T1000 (cell line): ENCODE data around the gene RBM19.
"Not testable (repeated sequence)": the region's sequence is repeated elsewhere in the genome, so short reads cannot be mapped to it uniquely, and the experiment has no call there.

Experiments used
- DNase-seq: peaks from one replicate; lab custom pipeline; 2025; ENCODE audit warnings: mixed read lengths; lab: John Stamatoyannopoulos, UW

Gene RBM19

DNA sequence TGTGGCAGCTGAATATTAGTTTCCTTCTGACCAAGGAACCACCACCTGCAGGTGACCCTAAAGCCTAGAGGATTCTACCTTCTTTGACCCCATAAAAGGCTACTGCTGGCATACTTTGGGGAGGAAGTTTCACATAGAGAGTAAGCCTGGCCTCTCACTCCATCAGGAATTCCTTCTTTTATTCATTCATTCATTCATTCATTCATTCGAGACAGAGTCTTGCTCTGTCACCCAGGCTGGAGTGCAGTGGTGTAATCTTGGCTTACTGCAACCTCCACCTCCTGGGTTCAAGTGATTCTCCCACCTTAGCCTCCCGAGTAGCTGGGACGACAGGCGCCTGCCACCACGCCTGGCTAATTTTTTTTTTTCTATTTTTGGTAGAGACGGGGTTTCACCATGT is 64.8 kb downstream of the RBM19 start:
- not testable (repeated sequence) for DNase-seq

DNA sequence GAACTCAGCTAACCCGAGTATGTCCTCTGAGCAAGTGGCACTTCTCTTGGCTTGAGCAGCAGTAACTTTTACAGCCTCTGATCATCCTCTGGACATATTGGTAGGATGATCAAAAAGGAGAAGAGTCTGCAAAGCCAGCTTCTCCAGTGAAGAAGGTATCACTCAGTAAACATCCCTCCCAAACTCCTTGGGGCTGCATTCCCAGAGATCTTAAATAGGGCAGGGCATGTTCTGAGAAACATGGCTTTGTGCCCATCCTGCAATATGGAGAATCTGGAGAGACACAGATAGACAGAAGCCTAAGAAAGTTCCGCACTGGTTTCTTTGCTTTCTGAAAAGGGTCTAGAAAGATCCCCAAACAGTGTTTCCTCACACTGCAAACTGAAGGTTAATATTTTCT is 65.4 kb downstream of the RBM19 start:
- no peak for DNase-seq

DNA sequence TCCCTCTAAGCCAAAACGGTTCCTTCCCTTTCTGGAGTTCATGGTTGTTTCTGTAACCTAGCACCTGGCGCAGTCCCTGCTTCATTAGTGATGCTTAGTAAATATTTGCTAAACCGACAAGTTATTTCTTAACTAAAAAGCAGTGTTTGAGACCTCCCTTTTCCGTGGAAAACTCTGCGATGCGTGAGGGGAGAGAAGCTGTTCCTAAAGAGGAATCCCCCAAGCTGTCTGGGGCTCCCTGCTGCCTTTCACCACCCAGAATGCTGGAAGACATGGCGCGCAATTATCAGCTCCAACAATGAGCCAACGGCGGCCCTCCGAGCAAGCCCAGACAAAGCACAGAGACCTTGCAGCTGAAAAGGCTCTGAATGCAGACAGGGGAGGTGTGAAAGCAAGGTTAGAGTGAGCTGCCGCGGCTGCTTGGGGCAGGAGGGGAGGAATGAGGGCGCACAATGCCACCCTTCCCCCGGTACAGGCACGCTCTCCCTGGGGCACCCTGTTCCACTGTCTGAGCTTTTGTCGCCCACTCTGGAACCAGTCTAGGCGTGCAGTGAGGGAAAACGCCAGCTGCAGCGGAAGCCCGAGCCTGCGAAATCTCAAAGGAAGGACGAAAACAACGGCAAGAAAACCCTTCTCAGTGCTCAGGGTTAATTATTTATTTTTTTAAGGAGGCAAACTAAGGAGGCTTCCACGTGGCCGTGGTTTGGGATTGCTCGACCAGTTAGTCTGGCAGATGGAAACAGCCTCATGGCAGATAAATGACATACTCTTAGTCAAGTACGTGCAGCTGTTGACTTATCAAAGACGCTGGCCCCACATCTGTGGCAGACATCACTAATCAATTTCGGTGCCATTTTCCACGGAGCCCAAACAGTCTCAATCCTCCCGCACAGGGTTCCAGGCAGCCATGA is 66.3 kb downstream of the RBM19 start:
- DNase-seq = no peak

DNA sequence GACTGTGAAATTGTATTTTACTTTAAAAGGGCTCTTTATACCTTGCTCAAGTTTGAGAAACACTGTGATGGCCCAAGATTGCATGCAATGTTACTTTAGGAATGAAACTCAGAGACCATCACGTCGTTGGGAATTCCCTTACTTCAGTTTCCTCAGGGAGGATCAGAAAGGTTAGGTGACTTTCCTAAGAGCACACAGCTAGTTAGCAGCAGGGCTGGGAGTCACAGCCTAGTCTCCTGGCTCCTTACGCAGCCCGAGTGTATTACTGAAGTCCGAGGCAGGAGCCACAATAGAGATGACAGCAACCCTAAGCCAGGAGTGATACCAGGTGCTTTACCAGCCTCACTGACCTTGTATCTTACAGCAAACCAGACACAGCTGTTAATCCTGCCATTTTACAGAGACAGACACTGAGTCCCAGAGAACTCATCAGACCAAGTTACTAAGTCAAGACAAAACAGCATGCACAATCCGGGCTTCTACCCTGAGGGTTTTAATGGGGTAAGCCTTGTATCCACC is 67.0 kb downstream of the RBM19 start:
- no peak for DNase-seq

DNA sequence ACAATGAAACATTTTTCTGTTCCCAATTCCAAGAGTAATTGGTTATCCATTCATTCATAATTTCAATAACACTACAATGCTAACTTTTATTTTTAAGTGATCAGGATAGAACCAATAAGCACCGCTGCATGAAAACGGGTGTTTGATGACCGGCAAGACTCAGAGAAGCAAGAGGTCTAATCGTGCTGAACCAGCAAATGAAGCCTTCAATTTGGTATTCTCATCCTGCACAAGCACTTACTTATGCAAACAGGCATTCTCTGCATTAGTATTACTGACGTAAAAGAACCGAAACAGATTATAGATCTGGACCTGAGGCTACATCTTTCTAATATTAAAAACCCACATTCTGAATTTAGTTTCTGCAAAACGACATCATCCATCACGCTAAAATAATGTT is 67.7 kb downstream of the RBM19 start:
- no peak for DNase-seq

DNA sequence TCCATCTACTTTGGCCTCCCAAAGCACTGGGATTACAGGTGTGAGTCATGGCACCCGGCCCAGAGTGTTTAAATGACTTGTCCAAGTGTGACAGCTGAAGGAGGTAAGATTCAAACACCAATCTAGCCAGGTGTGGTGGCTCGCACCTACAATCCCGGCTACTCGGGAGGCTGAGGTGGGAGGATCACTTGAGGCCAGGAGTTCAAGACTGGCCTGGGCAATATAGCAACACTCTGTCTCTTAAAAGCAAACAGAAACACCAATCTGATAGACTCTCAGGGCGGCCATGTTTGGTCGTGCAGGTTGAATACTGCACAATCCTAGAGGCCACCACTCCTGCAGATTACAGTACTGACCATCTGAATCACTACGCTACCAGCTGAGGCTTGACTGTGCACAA is 68.7 kb downstream of the RBM19 start:
- no peak for DNase-seq

DNA sequence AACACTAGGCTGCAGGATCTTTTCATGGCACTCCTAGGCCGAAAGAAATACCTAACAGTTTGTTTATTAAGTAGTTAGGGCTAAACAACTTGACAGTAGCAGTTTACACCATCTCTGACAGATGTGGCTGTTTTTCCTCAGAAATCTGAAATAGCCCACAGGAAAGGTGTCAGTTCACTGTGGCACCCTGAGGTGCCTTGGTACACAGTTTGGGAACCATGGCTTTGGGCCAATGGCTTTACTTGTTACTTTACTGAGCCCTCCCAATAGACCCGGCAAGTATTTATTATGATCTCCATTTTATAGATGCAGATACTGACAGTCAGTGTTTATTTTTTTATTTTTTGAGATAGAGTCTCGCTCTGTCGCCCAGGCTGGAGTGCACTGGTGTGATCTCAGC is 69.3 kb downstream of the RBM19 start:
- no peak for DNase-seq

DNA sequence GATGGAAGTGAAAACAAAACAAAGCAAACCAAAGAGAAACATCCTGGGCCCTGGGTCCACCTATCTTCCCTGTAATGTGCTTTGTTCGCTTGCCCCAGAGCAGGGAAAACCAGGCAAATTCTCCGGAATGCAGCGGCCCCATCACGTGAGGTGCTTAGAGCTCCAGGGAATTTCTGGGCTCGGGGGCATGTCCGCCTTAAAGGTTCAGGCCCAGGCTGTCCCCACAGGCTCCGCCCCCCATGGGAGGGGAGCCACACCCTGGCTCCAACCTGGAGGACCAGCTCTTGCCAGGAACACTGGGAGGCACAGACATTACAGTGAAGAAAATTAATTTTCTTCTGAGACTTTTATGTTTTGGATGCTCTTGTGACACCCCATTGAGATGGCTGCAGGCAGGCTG is 69.9 kb downstream of the RBM19 start:
- no peak for DNase-seq

DNA sequence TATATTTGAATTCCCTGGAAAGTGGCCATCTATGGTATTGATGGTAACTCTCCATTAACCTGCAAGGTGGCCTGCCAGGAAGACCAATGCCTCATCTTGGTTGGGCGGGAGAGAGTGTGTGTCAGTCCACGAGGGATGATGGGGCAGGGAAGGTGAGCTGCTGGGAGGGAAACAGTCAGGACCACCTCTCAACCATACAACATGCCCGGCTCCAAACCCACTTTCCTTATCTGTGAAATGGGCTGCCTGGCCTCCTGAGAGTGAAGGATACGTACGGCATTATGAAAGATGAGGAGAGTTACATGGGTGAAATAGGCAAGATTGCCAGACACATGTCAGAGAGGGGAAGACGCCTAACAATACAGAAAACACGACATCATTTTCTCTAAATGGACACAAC is 70.9 kb downstream of the RBM19 start:
- DNase-seq = no peak

DNA sequence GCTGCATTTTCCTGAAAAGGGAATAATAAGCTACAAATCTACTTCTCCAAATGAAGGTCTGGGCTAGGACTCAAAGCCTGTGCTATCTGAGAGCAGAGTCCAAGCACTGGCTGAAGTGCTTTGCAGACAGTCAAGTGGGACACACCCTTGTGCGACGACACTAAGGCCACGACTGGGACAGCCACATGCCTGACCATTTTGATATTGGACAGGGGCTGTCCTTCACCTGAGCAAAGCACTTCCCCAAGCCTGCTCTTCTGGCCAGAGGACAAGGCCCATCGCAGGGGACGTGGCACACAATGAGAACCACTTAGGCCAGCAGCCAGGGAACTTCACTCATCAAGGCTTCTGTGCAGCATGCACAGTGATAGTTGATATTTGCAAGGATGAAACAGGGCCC is 71.4 kb downstream of the RBM19 start:
- no peak for DNase-seq

DNA sequence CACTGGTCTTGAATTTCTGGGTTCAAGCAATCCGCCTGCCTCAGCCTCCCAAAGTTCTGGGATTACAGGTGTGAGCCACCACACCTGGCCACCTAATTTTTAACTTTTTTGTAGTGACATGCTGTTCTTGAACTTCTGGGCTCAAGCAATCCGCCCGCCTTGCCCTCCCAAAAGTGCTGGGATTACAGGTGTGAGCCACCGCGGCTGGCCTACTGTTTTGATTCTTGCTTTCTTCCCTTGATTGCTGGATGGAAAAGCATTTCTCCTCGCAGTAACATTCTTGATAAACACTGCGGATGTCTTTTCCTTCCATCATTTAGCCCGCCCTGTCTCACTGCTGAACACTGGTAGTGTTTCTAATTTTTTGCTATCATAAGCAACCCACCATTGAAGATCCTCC is 72.9 kb downstream of the RBM19 start:
- no peak for DNase-seq

DNA sequence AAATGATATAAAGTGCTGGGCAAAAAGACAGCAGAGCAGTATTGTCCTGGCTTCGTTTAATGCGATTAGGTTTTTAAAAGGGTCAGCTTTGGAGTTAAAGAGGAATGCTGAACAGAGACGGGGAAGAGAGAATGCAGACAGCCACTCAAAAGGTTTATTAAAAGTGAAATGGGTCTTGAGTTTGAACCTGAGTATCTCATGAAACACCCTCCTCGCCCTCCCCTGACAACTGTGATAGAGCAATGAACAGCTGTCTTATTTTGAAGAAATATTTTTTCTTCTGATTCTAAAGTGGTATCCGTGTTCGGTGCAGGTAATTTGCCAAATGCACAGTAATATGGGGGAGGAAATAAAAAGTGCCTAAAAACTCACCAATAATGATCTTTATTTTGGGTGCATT is 73.6 kb downstream of the RBM19 start:
- no peak for DNase-seq

DNA sequence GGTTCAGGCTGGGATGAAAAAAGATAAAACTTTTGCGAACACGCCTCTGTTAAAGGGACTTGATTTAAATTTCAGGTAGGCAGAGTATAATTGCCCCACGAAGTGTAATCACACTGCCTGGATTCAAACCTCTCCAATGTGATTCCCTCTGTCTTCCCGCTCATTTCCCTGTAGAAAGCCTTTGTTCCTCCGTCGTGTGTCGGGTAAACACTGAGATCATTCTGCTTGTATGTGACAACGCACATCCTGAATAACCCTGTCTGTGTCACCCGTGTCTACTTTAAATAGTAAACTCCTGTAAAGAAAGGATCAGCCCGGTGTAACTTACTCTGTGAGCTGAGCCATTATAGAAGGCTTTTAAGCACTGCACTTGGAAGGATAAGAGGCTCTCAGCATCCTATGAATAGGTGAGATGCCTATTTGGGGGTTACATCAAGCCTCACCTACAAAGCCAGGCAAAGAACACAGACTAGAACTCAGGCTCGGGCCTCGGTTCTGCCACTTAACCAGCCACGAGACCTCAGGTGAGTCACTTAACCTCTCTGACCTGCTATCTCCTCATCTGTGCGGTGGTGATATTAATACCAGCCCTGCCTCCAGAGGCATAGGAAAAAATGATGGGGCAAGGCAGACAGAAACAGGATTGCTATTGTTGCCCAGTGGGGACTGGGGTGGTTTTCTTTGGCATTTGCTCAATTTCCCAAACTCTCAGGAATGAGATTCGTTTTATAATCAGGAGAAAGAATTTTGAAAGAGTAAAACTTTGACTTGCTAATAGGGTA is 74.2 kb downstream of the RBM19 start:
- DNase-seq = no peak

DNA sequence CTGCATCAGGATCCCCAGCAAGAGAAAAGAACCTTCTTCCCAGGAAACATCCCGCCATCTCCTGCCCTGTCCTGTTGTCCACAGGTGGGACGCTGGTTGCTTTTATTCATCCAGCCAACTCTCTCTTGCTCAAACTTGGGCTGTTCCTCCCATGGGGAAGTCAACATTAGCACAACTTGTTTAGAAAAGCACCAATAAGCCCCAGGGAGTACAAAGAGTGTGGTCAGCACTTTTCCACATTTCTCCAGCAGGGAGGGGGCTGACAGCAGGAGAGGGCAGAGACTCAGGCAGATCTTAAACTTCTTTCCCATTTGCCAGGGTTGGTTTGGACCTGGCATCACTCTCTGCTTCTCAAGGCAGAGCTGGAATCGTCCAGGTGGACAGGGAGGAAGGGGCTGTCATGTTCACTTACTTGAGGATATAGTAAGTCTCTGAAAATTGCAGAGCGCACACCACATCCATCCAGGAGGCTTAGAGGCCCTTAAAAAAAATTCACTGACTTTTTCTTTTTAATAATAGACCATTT is 74.9 kb downstream of the RBM19 start:
- DNase-seq = no peak

DNA sequence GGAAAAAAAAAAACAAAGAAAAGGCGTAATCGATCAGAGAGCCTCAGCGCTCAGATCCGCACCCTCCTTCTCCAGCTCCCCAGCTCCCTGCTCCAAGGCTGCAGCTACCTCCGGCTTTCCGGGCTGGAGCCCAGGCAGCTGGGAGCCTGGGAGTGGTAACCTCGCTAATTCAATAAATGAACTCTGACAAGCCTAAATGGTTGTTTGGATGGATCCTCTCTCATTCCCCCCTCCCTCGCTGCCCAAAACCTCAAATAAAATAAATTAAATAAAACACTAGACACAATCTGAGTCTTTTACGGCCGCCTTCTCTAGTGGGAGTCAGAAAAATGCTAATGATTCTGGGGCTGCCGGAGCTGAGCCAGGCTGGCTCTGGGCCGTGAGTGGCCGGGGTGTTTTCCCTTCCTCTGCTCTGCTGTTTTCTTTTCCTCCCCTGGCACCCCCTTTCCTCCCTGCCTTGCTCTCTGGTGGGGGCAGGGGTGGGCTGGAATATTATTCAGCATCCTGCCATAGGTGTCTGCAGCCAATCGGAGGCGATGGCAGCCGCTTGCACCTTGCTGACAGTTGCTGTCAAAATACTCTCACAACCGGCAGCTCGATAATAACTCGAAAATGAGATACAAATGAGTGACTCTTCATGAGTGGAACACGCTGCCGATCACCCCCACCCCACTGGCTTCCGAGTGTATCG is 76.1 kb downstream of the RBM19 start:
- no peak for DNase-seq

DNA sequence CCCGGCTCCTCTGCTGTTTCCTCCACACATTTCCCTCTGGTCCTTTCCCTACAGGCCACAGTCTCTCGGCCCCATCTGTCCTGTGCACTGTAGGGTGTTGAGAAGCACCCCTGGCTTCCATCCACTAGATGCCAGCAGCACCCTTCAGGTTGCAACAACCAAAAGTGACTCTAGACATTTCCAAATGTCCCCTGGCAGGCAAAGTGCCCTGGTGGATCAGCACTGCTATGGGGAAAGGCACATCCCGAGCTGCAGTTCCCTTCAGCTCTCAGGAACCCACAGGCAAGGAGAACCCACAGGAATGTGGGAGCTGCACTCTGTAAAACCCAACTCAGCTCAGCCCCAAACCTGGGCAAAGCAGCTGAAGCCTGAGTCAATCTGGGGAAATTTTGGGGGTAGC is 77.0 kb downstream of the RBM19 start:
- no peak for DNase-seq

DNA sequence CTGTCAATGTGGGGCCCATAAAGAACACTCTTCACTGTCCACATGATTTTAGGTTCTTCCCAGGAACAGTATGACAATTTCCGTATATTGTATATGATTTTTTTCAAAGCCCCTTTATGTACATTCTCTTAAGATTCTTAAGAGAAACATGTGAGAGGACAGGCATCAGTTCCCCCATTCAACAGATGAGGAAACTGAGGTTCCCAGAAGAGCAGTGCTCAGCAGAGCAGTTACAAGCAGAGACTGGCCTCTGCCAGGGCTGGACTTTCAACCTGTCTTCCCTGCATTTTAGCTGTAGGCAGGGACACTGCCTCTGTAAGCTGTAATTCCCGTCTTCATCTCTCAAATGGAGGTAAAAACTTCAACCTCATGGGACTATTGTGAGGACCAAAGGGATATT is 77.7 kb downstream of the RBM19 start:
- DNase-seq = no peak

DNA sequence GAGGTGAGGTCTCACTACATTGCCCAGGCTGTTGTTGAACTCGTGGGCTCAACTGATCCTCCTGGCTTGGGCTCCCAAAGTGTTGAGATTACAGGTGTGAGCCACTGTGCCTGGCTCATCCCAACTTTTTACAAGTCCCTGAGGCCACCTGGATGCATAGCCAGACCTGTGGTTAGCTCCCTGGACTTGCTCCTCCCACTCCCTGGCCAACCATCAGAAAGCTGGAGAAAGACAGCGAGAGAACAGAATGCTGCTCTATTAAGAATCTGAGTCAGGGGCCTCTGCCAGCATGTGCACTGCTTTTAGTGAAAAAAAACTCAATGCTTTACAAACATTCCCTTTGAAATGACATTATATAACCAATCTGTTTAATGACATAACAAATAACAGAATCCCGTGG is 78.2 kb downstream of the RBM19 start:
- DNase-seq = no peak

DNA sequence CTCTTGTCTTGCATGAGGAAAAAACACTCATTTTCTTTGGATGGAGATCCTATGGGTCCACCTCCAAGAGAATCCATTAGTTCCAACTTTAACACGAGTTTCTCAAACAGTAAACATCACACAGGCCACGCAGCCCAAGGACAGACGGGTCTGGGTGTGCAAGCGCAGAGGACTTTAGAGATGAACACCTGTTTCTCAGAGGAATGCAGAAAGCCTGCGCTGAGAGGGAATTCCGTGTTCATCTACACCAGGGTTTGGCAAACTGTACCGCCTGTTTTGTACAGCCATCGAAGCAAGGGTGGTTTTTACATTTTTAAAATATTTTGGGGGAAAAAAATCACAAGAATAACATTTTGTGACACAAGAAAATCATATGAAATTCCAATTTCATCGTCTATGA is 79.4 kb downstream of the RBM19 start:
- DNase-seq = no peak

DNA sequence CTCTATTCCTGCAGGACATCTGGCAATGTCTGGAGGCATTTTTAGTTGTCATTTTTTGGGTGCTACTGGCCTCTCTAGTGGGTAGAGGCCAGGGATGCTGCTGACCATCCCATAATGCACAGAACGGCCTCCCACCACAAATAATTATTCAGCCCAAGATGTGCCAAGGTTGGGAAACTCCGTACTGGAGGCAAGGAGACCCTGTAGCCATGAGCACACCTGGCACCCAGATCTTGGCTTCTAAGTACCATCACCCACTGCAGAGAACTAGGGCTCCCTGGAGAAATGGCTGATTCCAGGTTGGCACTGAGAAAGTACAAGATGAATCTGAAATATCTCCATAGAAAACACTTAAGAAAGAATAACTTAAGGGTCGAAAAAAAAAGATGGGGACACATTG is 81.7 kb downstream of the RBM19 start:
- DNase-seq = no peak

DNA sequence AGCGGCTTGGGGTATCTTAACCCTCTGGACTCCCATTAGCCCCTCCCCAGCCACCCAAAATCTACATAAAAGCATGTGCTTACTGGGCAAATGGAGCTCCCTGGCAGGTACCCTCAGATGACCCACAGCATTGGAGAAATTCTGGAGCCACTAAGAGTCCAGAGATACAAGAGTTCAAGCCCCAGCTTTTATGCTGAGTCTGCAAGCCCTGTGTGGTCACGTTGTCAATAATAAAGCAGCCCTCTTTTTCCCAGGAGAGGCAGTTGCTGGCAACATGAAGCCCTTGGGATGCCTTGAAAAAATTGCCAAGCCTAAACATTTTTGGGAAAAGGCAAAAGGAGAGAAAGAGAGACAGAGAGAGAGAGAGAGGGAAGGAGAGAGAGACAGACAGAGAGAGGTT is 83.4 kb downstream of the RBM19 start:
- DNase-seq = no peak
